Panc1 (cell line): Measurements from ENCODE around the gene POU2F1. TPM values are rescaled to one million over a fixed set of nuclear protein-coding genes. Genes with fewer than 3 reads are reported as not detected.

ENCODE experiments used
- ATAC-seq: fragments of 200-7000 bp; cut with Tn5 transposase; 2 replicates; pipeline ENCODE4 v1.9.1; 2020; ENCODE audit warnings: mild to moderate bottlenecking, moderate library complexity
- BruUV-seq: library from RNA; stranded (reverse); fragments of 400-500 nt; replicated peaks from 2 replicates; lab custom pipeline; 2021; lab: Mats Ljungman, UMichigan
- CTCF ChIA-PET: fragments of 300-600 bp; sonication (Branson Sonifier 250); formaldehyde crosslinking; loops from one replicate; lab custom pipeline; 2022; ENCODE audit warnings: antibody characterized with exemption; lab: Charles Lee
- POLR2A ChIA-PET: fragments of 300-600 bp; sonication (Branson Sonifier 250); formaldehyde crosslinking; loops from one replicate; lab custom pipeline; 2022; ENCODE audit warnings: antibody characterized with exemption; lab: Charles Lee
- DNase-seq: peaks from one replicate; pipeline ENCODE4 v3.0.0-alpha.2; 2010; ENCODE audit warnings: low read depth, low spot score
- H3K27ac ChIP-seq: 2 replicates; pipeline ENCODE4 v1.5.1; 2011; ENCODE audit warnings: mild to moderate bottlenecking, low read length, inconsistent platforms
- H3K27me3 ChIP-seq: fragments of 200-500 bp; sonication (Bioruptor generic); 2 replicates; pipeline ENCODE4 v1.6.0; 2014; ENCODE audit warnings: low read length, inconsistent platforms; ENCODE audit not compliant: control insufficient read depth, insufficient read depth
- H3K36me3 ChIP-seq: fragments of 200-500 bp; sonication (Bioruptor generic); 2 replicates; pipeline ENCODE4 v1.5.1; 2014; ENCODE audit warnings: inconsistent platforms, mild to moderate bottlenecking, low read length, moderate library complexity; ENCODE audit not compliant: control insufficient read depth, insufficient read depth
- H3K4me1 ChIP-seq: 2 replicates; pipeline ENCODE4 v1.5.1; 2011; ENCODE audit warnings: inconsistent platforms, mild to moderate bottlenecking, low read length, moderate library complexity; ENCODE audit not compliant: control insufficient read depth, insufficient read depth
- H3K4me3 ChIP-seq, 2 experiments: 2 replicates each; pipeline ENCODE4 v1.5.1; 2011 to 2012; ENCODE audit warnings: low read depth in 2 of 2, low read length in 2 of 2, mild to moderate bottlenecking in 2 of 2, inconsistent platforms in 1 of 2, moderate library complexity in 1 of 2
- H3K9me3 ChIP-seq: fragments of 200-500 bp; sonication (Bioruptor generic); 2 replicates; pipeline ENCODE4 v1.5.1; 2014; ENCODE audit warnings: low read depth, mild to moderate bottlenecking, inconsistent platforms, low read length, moderate library complexity; ENCODE audit not compliant: control insufficient read depth, insufficient read depth
- POLR2AphosphoS5 ChIP-seq: IDR thresholded peaks from 2 replicates; pipeline ENCODE4 v1.6.1; 2012; ENCODE audit warnings: mild to moderate bottlenecking, low read depth, low read length, moderate library complexity
- SIN3A ChIP-seq: IDR thresholded peaks from 2 replicates; pipeline ENCODE4 v1.6.1; 2012; ENCODE audit warnings: low read depth, mild to moderate bottlenecking, low read length, moderate library complexity, borderline replicate concordance; ENCODE audit not compliant: insufficient read depth
- TCF7L2 ChIP-seq: IDR thresholded peaks from 2 replicates; pipeline ENCODE4 v1.6.1; 2011; ENCODE audit warnings: mild to moderate bottlenecking, low read depth, low read length, inconsistent platforms
- in situ Hi-C: cut with HindIII; loops from 2 replicates; pipeline ENCODE4 v1.10.0; 2016; ENCODE audit warnings: low sequenced_read_pairs, low pct_unique_long_range_greater_than_20kb
- intact Hi-C: fragments of 100-400 bp; cut with micrococcal nuclease; formaldehyde crosslinking; loops from one replicate; pipeline ENCODE4 v1.10.0; 2022; ENCODE audit not compliant: unreplicated experiment
- total RNA-seq: library from RNA; stranded (reverse); gene quantifications from one replicate; pipeline ENCODE4 v1.2.1, GENCODE V29; 2021; ENCODE audit not compliant: unreplicated experiment
- TF ChIP-seq, protein P1 (sequence below): fragments of 450-650 bp; IDR thresholded peaks from 2 replicates; pipeline ENCODE4 v1.5.1; 2017; ENCODE audit warnings: mild to moderate bottlenecking
- TF ChIP-seq, protein P2 (sequence below), 2 experiments: IDR thresholded peaks; 2 replicates each; pipeline ENCODE4 v1.6.1; 2011 to 2012; ENCODE audit warnings: low read depth in 2 of 2, control low read depth in 1 of 2, low read length in 1 of 2, mild to moderate bottlenecking in 1 of 2, moderate library complexity in 1 of 2; ENCODE audit not compliant: insufficient read depth in 1 of 2

Gene POU2F1
- total RNA-seq, 1 experiment from 2014 or later = 17.1 TPM

DNA sequence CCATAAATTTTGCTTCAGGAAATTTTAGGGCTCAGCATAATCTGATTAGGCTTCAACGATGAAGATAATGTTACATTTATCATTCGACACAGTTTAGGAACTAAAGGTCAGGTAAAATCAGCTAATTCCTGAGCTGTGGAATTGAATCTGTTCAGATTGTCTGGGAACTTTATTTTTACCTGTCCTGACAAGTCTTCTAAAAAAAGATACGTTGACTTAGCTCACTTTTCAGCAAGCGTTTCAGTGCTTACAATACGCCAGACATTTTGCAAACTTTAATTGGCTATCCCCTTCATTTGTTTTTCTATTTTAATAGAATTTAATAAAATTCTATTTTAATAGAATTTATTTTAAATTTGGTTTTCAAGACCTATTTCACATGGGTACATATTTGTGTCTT is 57.8 kb downstream of the POU2F1 start:
- Histone ChIP-seq H3K4me1 (peaks cover 3% of the 10 kb centered on the region), H3K27ac (no peak overlapping the region), H3K4me3 (no peak overlapping the region), H3K36me3 (no peaks in the 10 kb centered on the region), H3K9me3 (no peaks in the 10 kb centered on the region), H3K27me3 (no peaks in the 10 kb centered on the region)
- intact Hi-C loops (no loop called here), in situ Hi-C loops (no loop called here)
- no peak for DNase-seq
- no TSS peak for BruUV-seq
- no peak for ATAC-seq
- TF ChIP-seq TCF7L2 (no peak), POLR2AphosphoS5 (no peak), SIN3A (no peak)
- TF ChIP-seq, protein P1, sequence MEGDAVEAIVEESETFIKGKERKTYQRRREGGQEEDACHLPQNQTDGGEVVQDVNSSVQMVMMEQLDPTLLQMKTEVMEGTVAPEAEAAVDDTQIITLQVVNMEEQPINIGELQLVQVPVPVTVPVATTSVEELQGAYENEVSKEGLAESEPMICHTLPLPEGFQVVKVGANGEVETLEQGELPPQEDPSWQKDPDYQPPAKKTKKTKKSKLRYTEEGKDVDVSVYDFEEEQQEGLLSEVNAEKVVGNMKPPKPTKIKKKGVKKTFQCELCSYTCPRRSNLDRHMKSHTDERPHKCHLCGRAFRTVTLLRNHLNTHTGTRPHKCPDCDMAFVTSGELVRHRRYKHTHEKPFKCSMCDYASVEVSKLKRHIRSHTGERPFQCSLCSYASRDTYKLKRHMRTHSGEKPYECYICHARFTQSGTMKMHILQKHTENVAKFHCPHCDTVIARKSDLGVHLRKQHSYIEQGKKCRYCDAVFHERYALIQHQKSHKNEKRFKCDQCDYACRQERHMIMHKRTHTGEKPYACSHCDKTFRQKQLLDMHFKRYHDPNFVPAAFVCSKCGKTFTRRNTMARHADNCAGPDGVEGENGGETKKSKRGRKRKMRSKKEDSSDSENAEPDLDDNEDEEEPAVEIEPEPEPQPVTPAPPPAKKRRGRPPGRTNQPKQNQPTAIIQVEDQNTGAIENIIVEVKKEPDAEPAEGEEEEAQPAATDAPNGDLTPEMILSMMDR = no peak
- TF ChIP-seq, protein P2, sequence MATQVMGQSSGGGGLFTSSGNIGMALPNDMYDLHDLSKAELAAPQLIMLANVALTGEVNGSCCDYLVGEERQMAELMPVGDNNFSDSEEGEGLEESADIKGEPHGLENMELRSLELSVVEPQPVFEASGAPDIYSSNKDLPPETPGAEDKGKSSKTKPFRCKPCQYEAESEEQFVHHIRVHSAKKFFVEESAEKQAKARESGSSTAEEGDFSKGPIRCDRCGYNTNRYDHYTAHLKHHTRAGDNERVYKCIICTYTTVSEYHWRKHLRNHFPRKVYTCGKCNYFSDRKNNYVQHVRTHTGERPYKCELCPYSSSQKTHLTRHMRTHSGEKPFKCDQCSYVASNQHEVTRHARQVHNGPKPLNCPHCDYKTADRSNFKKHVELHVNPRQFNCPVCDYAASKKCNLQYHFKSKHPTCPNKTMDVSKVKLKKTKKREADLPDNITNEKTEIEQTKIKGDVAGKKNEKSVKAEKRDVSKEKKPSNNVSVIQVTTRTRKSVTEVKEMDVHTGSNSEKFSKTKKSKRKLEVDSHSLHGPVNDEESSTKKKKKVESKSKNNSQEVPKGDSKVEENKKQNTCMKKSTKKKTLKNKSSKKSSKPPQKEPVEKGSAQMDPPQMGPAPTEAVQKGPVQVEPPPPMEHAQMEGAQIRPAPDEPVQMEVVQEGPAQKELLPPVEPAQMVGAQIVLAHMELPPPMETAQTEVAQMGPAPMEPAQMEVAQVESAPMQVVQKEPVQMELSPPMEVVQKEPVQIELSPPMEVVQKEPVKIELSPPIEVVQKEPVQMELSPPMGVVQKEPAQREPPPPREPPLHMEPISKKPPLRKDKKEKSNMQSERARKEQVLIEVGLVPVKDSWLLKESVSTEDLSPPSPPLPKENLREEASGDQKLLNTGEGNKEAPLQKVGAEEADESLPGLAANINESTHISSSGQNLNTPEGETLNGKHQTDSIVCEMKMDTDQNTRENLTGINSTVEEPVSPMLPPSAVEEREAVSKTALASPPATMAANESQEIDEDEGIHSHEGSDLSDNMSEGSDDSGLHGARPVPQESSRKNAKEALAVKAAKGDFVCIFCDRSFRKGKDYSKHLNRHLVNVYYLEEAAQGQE (IDR thresholded peaks at IDR 0.05; ENCODE audit: insufficient read depth in 1 of 2, low read depth in 2 of 2, low read length in 1 of 2) = no peak
- ChIA-PET POLR2A (no interaction called here), CTCF (no interaction called here)

DNA sequence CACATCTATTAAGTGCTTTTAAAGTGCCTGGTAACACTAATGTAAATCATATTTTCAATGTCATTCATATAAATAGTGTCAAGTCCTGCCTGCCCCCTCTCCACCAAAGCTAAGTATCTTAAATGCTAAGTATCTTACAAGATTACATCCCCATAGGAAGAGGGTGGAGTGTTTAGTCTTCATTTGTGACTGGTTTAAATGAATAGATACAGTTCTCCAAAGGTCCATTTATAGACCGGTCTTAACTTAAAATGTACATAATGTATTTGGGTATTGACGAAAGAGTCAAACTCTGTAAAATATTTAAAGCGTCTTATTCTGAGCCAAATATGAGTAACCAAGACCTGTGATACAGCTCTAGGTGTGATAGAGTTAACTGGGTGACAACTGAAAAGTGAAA is 60.2 kb downstream of the POU2F1 start:
- TF ChIP-seq, protein P2 (IDR thresholded peaks at IDR 0.05; ENCODE audit: insufficient read depth in 1 of 2, low read depth in 2 of 2, low read length in 1 of 2) = no peak
- TF ChIP-seq POLR2AphosphoS5 = no peak
- TSS peak; percentile 6 for BruUV-seq
- Histone ChIP-seq H3K4me1 (peaks cover 3% of the 10 kb centered on the region; the same call in 1 of the 2 replicates), H3K4me3 (no peak overlapping the region), H3K9me3 (no peaks in the 10 kb centered on the region), H3K36me3 (no peaks in the 10 kb centered on the region), H3K27me3 (no peaks in the 10 kb centered on the region), H3K27ac (no peak overlapping the region)
- ATAC-seq = no peak
- CTCF ChIA-PET = no interaction called here
- POLR2A ChIA-PET = no interaction called here
- intact Hi-C loops = no loop called here
- in situ Hi-C loops = no loop called here
- no peak for DNase-seq
